ENCODE measurements around the gene MRPS27.

MRPS27 gene

GRCh38 chr5:72255670-72256069, 64.4 kb downstream of the MRPS27 start:
- no peak overlapping the region for H3K27ac ChIP-seq
- no peak for TF ChIP-seq ZFX (IDR thresholded peaks at IDR 0.05)
- TF ChIP-seq CTCF (conservative IDR thresholded peaks at IDR 0.05), result no peak

GRCh38 chr5:72255237-72255636, 64.8 kb downstream of the MRPS27 start:
- no peak overlapping the region for H3K27ac ChIP-seq
- TF ChIP-seq ZFX (IDR thresholded peaks at IDR 0.05), result no peak
- TF ChIP-seq CTCF (conservative IDR thresholded peaks at IDR 0.05), result no peak

- TF ChIP-seq ZFX (IDR thresholded peaks at IDR 0.05) (no peak), CTCF (conservative IDR thresholded peaks at IDR 0.05) (no peak)
- H3K27ac ChIP-seq, result no peak overlapping the region
These were observed 67.4 kb downstream of the MRPS27 start for GRCh38 chr5:72252574-72253155.

GRCh38 chr5:72252008-72252407, 68.0 kb downstream of the MRPS27 start:
- TF ChIP-seq ZFX (IDR thresholded peaks at IDR 0.05), result no peak
- no peak for TF ChIP-seq CTCF (conservative IDR thresholded peaks at IDR 0.05)
- no peak overlapping the region for H3K27ac ChIP-seq

- TF ChIP-seq CTCF (conservative IDR thresholded peaks at IDR 0.05) (no peak), ZFX (IDR thresholded peaks at IDR 0.05) (no peak)
- no peak overlapping the region for H3K27ac ChIP-seq
These were observed 68.7 kb downstream of the MRPS27 start for GRCh38 chr5:72251386-72251785.

- TF ChIP-seq ZFX (IDR thresholded peaks at IDR 0.05) (no peak), CTCF (conservative IDR thresholded peaks at IDR 0.05) (no peak)
- H3K27ac ChIP-seq, result no peak overlapping the region
These were observed 71.5 kb downstream of the MRPS27 start for GRCh38 chr5:72248410-72248981.

- no peak overlapping the region for H3K27ac ChIP-seq
- TF ChIP-seq CTCF (conservative IDR thresholded peaks at IDR 0.05) (no peak), ZFX (IDR thresholded peaks at IDR 0.05) (no peak)
These were observed 73.0 kb downstream of the MRPS27 start for GRCh38 chr5:72246954-72247442.
